Transverse colon (tissue), 4 donors: Measurements from ENCODE around the gene NDRG2.

ENCODE experiments used
- EP300 ChIP-seq: sonication (generic); formaldehyde crosslinking; IDR thresholded peaks from one replicate; pipeline ENCODE4 v1.6.1; 2017; ENCODE audit warnings: antibody characterized with exemption, low read depth
- POLR2A ChIP-seq: fragments of 450-650 bp; IDR thresholded peaks from one replicate; pipeline ENCODE4 v1.6.1; 2016; ENCODE audit warnings: antibody characterized with exemption, mild to moderate bottlenecking, moderate library complexity
- POLR2AphosphoS5 ChIP-seq, 3 donors: sonication (generic); formaldehyde crosslinking; IDR thresholded peaks; one replicate each; pipeline ENCODE4 v1.6.1; 2016; ENCODE audit warnings: antibody characterized with exemption in 3 of 3
- TF ChIP-seq, protein P1 (sequence below), 5 experiments: fragments of 200-600 bp in 3 of 5; fragments of 450-650 bp in 2 of 5; sonication (generic) in 3 of 5; IDR thresholded peaks; 1 replicate in 2 of 5; 2 replicates in 3 of 5; pipeline ENCODE4 v1.5.1; 2016 to 2017; ENCODE audit warnings: antibody characterized with exemption in 5 of 5, inconsistent platforms in 3 of 5, mild to moderate bottlenecking in 2 of 5, moderate library complexity in 1 of 5

DNA sequence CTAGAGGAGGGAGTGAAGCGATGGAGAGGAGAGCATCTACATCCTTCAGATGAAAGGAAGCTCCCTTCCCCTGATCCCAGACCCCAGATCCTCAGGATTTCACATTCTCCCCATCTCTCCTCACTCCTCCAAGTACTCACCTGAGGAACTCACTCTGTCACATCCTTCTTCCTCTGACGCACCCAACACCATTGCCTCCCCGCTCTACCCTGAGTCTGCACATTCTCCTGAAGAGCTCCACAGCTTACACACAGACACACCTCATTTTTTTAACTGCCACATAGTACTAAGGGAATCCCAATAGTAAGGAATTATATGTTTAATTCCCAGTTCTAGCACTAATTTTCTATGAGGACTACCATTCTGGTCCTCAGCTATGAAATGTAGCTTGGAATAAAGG is 51.4 kb downstream of the NDRG2 start:
- no peak for TF ChIP-seq EP300
- TF ChIP-seq, protein P1, sequence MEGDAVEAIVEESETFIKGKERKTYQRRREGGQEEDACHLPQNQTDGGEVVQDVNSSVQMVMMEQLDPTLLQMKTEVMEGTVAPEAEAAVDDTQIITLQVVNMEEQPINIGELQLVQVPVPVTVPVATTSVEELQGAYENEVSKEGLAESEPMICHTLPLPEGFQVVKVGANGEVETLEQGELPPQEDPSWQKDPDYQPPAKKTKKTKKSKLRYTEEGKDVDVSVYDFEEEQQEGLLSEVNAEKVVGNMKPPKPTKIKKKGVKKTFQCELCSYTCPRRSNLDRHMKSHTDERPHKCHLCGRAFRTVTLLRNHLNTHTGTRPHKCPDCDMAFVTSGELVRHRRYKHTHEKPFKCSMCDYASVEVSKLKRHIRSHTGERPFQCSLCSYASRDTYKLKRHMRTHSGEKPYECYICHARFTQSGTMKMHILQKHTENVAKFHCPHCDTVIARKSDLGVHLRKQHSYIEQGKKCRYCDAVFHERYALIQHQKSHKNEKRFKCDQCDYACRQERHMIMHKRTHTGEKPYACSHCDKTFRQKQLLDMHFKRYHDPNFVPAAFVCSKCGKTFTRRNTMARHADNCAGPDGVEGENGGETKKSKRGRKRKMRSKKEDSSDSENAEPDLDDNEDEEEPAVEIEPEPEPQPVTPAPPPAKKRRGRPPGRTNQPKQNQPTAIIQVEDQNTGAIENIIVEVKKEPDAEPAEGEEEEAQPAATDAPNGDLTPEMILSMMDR (IDR thresholded peaks at IDR 0.05) = no peak
- no peak for TF ChIP-seq POLR2AphosphoS5 (IDR thresholded peaks at IDR 0.05)
- no peak for TF ChIP-seq POLR2A
